A673 (cell line): ENCODE measurements around the gene CST9.

Experiments used
- CTCF ChIP-seq: fragments of 300-800, 200-600 bp; sonication (generic); conservative IDR thresholded peaks from 2 replicates; pipeline ENCODE4 v1.5.1; 2017; ENCODE audit warnings: low read depth, mild to moderate bottlenecking, antibody characterized with exemption, low read length, moderate library complexity, mixed read lengths
- EZH2 ChIP-seq: fragments of 200-600 bp; sonication (generic); IDR thresholded peaks from 2 replicates; pipeline ENCODE4 v1.6.1; 2017; ENCODE audit warnings: borderline replicate concordance, low read depth, mild to moderate bottlenecking, mixed read lengths, antibody characterized with exemption, low read length; ENCODE audit not compliant: poor library complexity, severe bottlenecking

GRCh38 chr20:23570178-23570760 lies 35.4 kb downstream of the CST9 start:
- TF ChIP-seq CTCF (no peak), EZH2 (no peak)
